ENCODE measurements around the gene CLK3.

- TF ChIP-seq CTCF (conservative IDR thresholded peaks at IDR 0.05 in 1 of 2, IDR thresholded peaks at IDR 0.05 in 1 of 2; ENCODE audit: low read depth in 1 of 2, low read length in 2 of 2): no peak
- TF ChIP-seq EZH2 (IDR thresholded peaks at IDR 0.05; ENCODE audit: low read length, missing control alignments): no peak
Measured at GRCh38 chr15:74663303-74664027, 47.8 kb downstream of the CLK3 start.
